Endothelial cell of umbilical vein (primary cell): ENCODE results near the gene FAHD2B. TPM values are rescaled to one million over a fixed set of nuclear protein-coding genes. Genes with fewer than 3 reads are reported as not detected.
"Not testable (repeated sequence)": the region's sequence is repeated elsewhere in the genome, so short reads cannot be mapped to it uniquely, and the experiment has no call there.

Source experiments
- BruUV-seq: library from RNA; stranded (reverse); fragments of 400-500 nt; replicated peaks from 2 replicates; lab custom pipeline; 2021; lab: Mats Ljungman, UMichigan
- CTCF ChIA-PET: fragments of 300-600, 350-600 bp; sonication (Branson Sonifier 250); formaldehyde crosslinking; loops from one replicate; lab custom pipeline; 2021; ENCODE audit warnings: antibody characterized with exemption, inconsistent platforms; lab: Charles Lee
- POLR2A ChIA-PET: fragments of 300-600, 350-600 bp; sonication (Branson Sonifier 250); formaldehyde crosslinking; loops from one replicate; lab custom pipeline; 2021; ENCODE audit warnings: antibody characterized with exemption, inconsistent platforms; lab: Charles Lee
- DNase-seq: peaks from one replicate; pipeline ENCODE4 v3.0.0-alpha.2; 2011; ENCODE audit warnings: low read depth, low spot score
- FAIRE-seq: peaks from 2 replicates; lab custom pipeline; 2011; peaks lifted over from hg19 to GRCh38; lab: Jason Lieb, UNC
- H2AFZ ChIP-seq: 2 replicates; pipeline ENCODE4 v1.6.0; 2012; ENCODE audit warnings: low read depth, low read length, control low read depth, inconsistent platforms
- H3K27ac ChIP-seq: 2 replicates; pipeline ENCODE4 v1.5.1; 2011; ENCODE audit warnings: low read depth, mild to moderate bottlenecking, control low read depth, low read length, moderate library complexity; ENCODE audit not compliant: insufficient read depth
- H3K27me3 ChIP-seq, 2 experiments: 2 replicates each; pipeline versions ENCODE4 v1.6.0 to v1.6.1; 2011; ENCODE audit warnings: low read length in 2 of 2, mixed read lengths in 1 of 2; ENCODE audit not compliant: control insufficient read depth in 2 of 2, insufficient read depth in 2 of 2
- H3K36me3 ChIP-seq, 2 experiments: 2 replicates in 1 of 2; 3 replicates in 1 of 2; pipeline ENCODE4 v1.5.1; 2011; ENCODE audit warnings: low read length in 2 of 2, mild to moderate bottlenecking in 1 of 2, moderate library complexity in 1 of 2; ENCODE audit not compliant: control insufficient read depth in 2 of 2, insufficient read depth in 2 of 2; ENCODE audit errors: extremely low read depth in 1 of 2
- H3K4me1 ChIP-seq: 3 replicates; pipeline ENCODE4 v1.5.1; 2011; ENCODE audit warnings: mild to moderate bottlenecking, low read length; ENCODE audit not compliant: control insufficient read depth, insufficient read depth; ENCODE audit errors: extremely low read depth
- H3K4me2 ChIP-seq: 2 replicates; pipeline ENCODE4 v1.6.1; 2011; ENCODE audit warnings: low read length, control low read depth, mixed read lengths; ENCODE audit not compliant: insufficient read depth
- H3K4me3 ChIP-seq, 3 experiments: fragments of 200-600 bp in 1 of 3; sonication (generic), shearing (Covaris generic) in 1 of 3; replicated peaks in 1 of 3; 2 replicates each; pipeline ENCODE4 v1.5.1; 2011 to 2016; ENCODE audit warnings: control low read depth in 3 of 3, low read length in 3 of 3, mild to moderate bottlenecking in 2 of 3, inconsistent platforms in 1 of 3, low read depth in 1 of 3, moderate library complexity in 1 of 3; ENCODE audit not compliant: insufficient read depth in 1 of 3
- H3K79me2 ChIP-seq: 2 replicates; pipeline ENCODE4 v1.6.0; 2012; ENCODE audit warnings: low read length, inconsistent platforms; ENCODE audit not compliant: control insufficient read depth, insufficient read depth
- H3K9ac ChIP-seq: replicated peaks from 2 replicates; pipeline ENCODE3; 2011; ENCODE audit warnings: low read length, control low read depth; ENCODE audit not compliant: insufficient read depth; ENCODE audit errors: extremely low read depth
- H3K9me1 ChIP-seq: replicated peaks from 3 replicates; pipeline ENCODE4 v1.6.0; 2011; ENCODE audit warnings: mild to moderate bottlenecking, low read length; ENCODE audit not compliant: control insufficient read depth, insufficient read depth; ENCODE audit errors: extremely low read depth
- H3K9me3 ChIP-seq: replicated peaks from 2 replicates; pipeline ENCODE4 v1.5.1; 2012; ENCODE audit warnings: low read length, inconsistent platforms; ENCODE audit not compliant: control insufficient read depth, insufficient read depth
- H4K20me1 ChIP-seq: replicated peaks from 2 replicates; pipeline ENCODE3; 2011; ENCODE audit warnings: mild to moderate bottlenecking, low read length; ENCODE audit not compliant: control insufficient read depth, insufficient read depth; ENCODE audit errors: extremely low read depth
- CTCF ChIP-seq, 2 donors: IDR thresholded peaks; 1 replicate in 1 of 2; 2 replicates in 1 of 2; pipeline ENCODE4 v1.5.1; 2011; ENCODE audit warnings: low read length in 2 of 2, mild to moderate bottlenecking in 2 of 2, moderate library complexity in 2 of 2, control low read depth in 1 of 2, inconsistent platforms in 1 of 2, low read depth in 1 of 2; ENCODE audit not compliant: insufficient read depth in 1 of 2; ENCODE audit errors: extremely low read depth in 1 of 2
- EZH2 ChIP-seq: IDR thresholded peaks from 2 replicates; pipeline ENCODE4 v1.6.1; 2012; ENCODE audit warnings: borderline replicate concordance, low read depth, mild to moderate bottlenecking, moderate library complexity, low read length, inconsistent platforms; ENCODE audit not compliant: severe bottlenecking
- FOS ChIP-seq: IDR thresholded peaks from 2 replicates; pipeline ENCODE4 v1.6.1; 2011; ENCODE audit warnings: mild to moderate bottlenecking, low read length, moderate library complexity, borderline replicate concordance; ENCODE audit not compliant: insufficient read depth
- JUN ChIP-seq: IDR thresholded peaks from 2 replicates; pipeline ENCODE4 v1.6.1; 2011; ENCODE audit warnings: borderline replicate concordance, low read depth; ENCODE audit not compliant: insufficient read length, insufficient read depth
- MAX ChIP-seq: IDR thresholded peaks from 2 replicates; pipeline ENCODE4 v1.6.1; 2011; ENCODE audit not compliant: insufficient read depth, insufficient read length
- MYC ChIP-seq: IDR thresholded peaks from one replicate; pipeline ENCODE4 v1.6.1; 2011; ENCODE audit warnings: mild to moderate bottlenecking, low read depth, low read length
- POLR2A ChIP-seq: IDR thresholded peaks from 2 replicates; pipeline ENCODE4 v1.6.1; 2012; ENCODE audit warnings: low read depth, mild to moderate bottlenecking, control low read depth, low read length
- POLR2AphosphoS5 ChIP-seq: IDR thresholded peaks from 2 replicates; pipeline ENCODE4 v1.6.1; 2012; ENCODE audit warnings: low read depth, mild to moderate bottlenecking, control low read depth, low read length, moderate library complexity; ENCODE audit not compliant: insufficient read depth
- dilution Hi-C: fragments of 300-500 bp; cut with MboI; formaldehyde crosslinking; loops from one replicate; pipeline ENCODE4 v1.15.0; 2019; ENCODE audit warnings: low sequenced_read_pairs; ENCODE audit not compliant: extremely low pct_ligation_motif_present
- intact Hi-C: fragments of 100-400 bp; cut with micrococcal nuclease; formaldehyde crosslinking; loops from one replicate; pipeline ENCODE4 v1.10.0; 2022
- polyA plus RNA-seq, 4 experiments: library from polyadenylated mRNA; depleted of rRNA in 3 of 4; stranded (reverse) in 3 of 4; unstranded in 1 of 4; fragments of >200 nt; gene quantifications; 2 replicates each; pipeline versions ENCODE4 v1.2.1 to v1.2.3, GENCODE V29; 2011 to 2012; ENCODE audit warnings: missing spikeins in 1 of 4
- total RNA-seq: library from RNA; stranded (reverse); gene quantifications from 2 replicates; pipeline ENCODE4 v1.2.3, GENCODE V29; 2021

Gene FAHD2B
- total and polyA plus RNA-seq, 2 donors (not counting 3 experiments of a cell fraction or from before 2014, with no cell fraction given): 9.2 to 9.5 TPM

- H3K9me3 ChIP-seq, H3K9ac ChIP-seq, H3K27me3 ChIP-seq, H3K4me1 ChIP-seq, H3K27ac ChIP-seq, H3K36me3 ChIP-seq, H3K9me1 ChIP-seq, H3K4me3 ChIP-seq, H3K79me2 ChIP-seq, H3K4me2 ChIP-seq, BruUV-seq, FAIRE-seq, H4K20me1 ChIP-seq, dilution Hi-C loops, DNase-seq, intact Hi-C loops, H2AFZ ChIP-seq, POLR2A ChIA-PET: not testable (repeated sequence)
- CTCF ChIA-PET: interaction anchor here (0.6 to 1.3 kb wide), 2 partner anchors 13 to 124 kb away, joined by 3 to 5 read pairs; no protein-coding TSS in a partner anchor
Measured at GRCh38 chr2:97098786-97099372, 4.2 kb upstream of the FAHD2B start.

GRCh38 chr2:97095661-97096060 lies 979 bp upstream of the FAHD2B start:
- no peak for DNase-seq
- FAIRE-seq: no peak
- dilution Hi-C loops: no loop called here
- Histone ChIP-seq H3K27ac (no peak overlapping the region), H3K79me2 (no peaks in the 10 kb centered on the region), H3K4me3 (no peak overlapping the region), H3K9ac (no peak overlapping the region), H3K27me3 (peaks cover 7% of the 10 kb centered on the region in 2 experiments), H4K20me1 (no peaks in the 10 kb centered on the region), H3K36me3 (no peaks in the 10 kb centered on the region), H3K9me3 (no peaks in the 10 kb centered on the region), H3K4me1 (no peaks in the 10 kb centered on the region), H3K4me2 (no peak overlapping the region), H3K9me1 (no peaks in the 10 kb centered on the region), H2AFZ (no peak overlapping the region)
- no peak for TF ChIP-seq CTCF (IDR thresholded peaks at IDR 0.05; ENCODE audit: extremely low read depth in 1 of 2, insufficient read depth in 1 of 2, low read depth in 1 of 2, low read length in 2 of 2)
- TF ChIP-seq MAX: no peak
- no peak for TF ChIP-seq JUN
- no peak for TF ChIP-seq MYC
- TF ChIP-seq EZH2: no peak
- no peak for TF ChIP-seq POLR2A
- TF ChIP-seq FOS: no peak
- TF ChIP-seq POLR2AphosphoS5: no peak
- intact Hi-C loops: no loop called here
- ChIA-PET CTCF (no interaction called here), POLR2A (no interaction called here)
- BruUV-seq: no TSS peak
